Mesenchymal stem cell (in vitro differentiated cells and primary cell): ENCODE data around the gene C1QL1.
A peak's percentile ranks its signal among the peaks of the same experiment; 100 is the strongest.

Experiments
- DNase-seq: peaks from one replicate; pipeline ENCODE4 v3.0.0-alpha.2; 2013
- H2AFZ ChIP-seq: one replicate; pipeline ENCODE4 v1.6.1; 2013; ENCODE audit warnings: low read depth, mild to moderate bottlenecking, control low read depth, inconsistent platforms, low read length, moderate library complexity
- H2AK5ac ChIP-seq: 2 replicates; pipeline ENCODE4 v1.6.1; 2013; ENCODE audit warnings: low read length, moderate library complexity, mild to moderate bottlenecking, inconsistent platforms; ENCODE audit not compliant: severe bottlenecking
- H2BK120ac ChIP-seq: one replicate; pipeline ENCODE4 v1.6.1; 2013; ENCODE audit warnings: low read depth, mild to moderate bottlenecking, inconsistent platforms, low read length, moderate library complexity
- H2BK12ac ChIP-seq, 2 experiments: one replicate each; pipeline ENCODE4 v1.6.1; 2013; ENCODE audit warnings: inconsistent platforms in 2 of 2, low read length in 2 of 2, mild to moderate bottlenecking in 2 of 2, moderate library complexity in 2 of 2, control low read depth in 1 of 2
- H2BK15ac ChIP-seq: one replicate; pipeline ENCODE4 v1.6.1; 2013; ENCODE audit warnings: mild to moderate bottlenecking, low read depth, inconsistent platforms; ENCODE audit not compliant: poor library complexity, severe bottlenecking
- H2BK5ac ChIP-seq: 2 replicates; pipeline ENCODE4 v1.6.1; 2013; ENCODE audit warnings: low read depth, mild to moderate bottlenecking, low read length, control low read depth, inconsistent platforms; ENCODE audit not compliant: poor library complexity, severe bottlenecking
- H3K14ac ChIP-seq, 2 experiments: one replicate each; pipeline ENCODE4 v1.6.1; 2013; ENCODE audit warnings: inconsistent platforms in 2 of 2, low read length in 2 of 2, control low read depth in 1 of 2, mild to moderate bottlenecking in 1 of 2, moderate library complexity in 1 of 2
- H3K18ac ChIP-seq, 2 experiments: one replicate each; pipeline ENCODE4 v1.6.1; 2013; ENCODE audit warnings: inconsistent platforms in 2 of 2, low read length in 2 of 2, control low read depth in 1 of 2, low read depth in 1 of 2, mild to moderate bottlenecking in 1 of 2
- H3K23ac ChIP-seq, 2 experiments: one replicate each; pipeline ENCODE4 v1.6.1; 2013; ENCODE audit warnings: inconsistent platforms in 2 of 2, low read length in 2 of 2, mild to moderate bottlenecking in 2 of 2, moderate library complexity in 2 of 2, control low read depth in 1 of 2
- H3K27ac ChIP-seq: 2 replicates; pipeline ENCODE4 v1.5.1; 2013; ENCODE audit warnings: mild to moderate bottlenecking, moderate library complexity, low read length, control low read depth, inconsistent platforms; ENCODE audit not compliant: poor library complexity, severe bottlenecking
- H3K27me3 ChIP-seq, 2 experiments: 2 replicates each; pipeline versions ENCODE4 v1.6.1 to v1.7.0; 2013; ENCODE audit warnings: low read length in 2 of 2, mild to moderate bottlenecking in 2 of 2, moderate library complexity in 2 of 2, control low read depth in 1 of 2, inconsistent platforms in 1 of 2; ENCODE audit not compliant: control insufficient read depth in 1 of 2, insufficient read depth in 1 of 2
- H3K36me3 ChIP-seq, 2 experiments: 2 replicates each; pipeline versions ENCODE4 v1.6.1 to v1.7.0; 2013; ENCODE audit warnings: low read length in 2 of 2, control low read depth in 1 of 2, inconsistent platforms in 1 of 2, low read depth in 1 of 2, mild to moderate bottlenecking in 1 of 2; ENCODE audit not compliant: insufficient read depth in 2 of 2, control insufficient read depth in 1 of 2
- H3K4ac ChIP-seq, 2 experiments: one replicate each; pipeline ENCODE4 v1.6.1; 2013; ENCODE audit warnings: inconsistent platforms in 2 of 2, low read length in 2 of 2, mild to moderate bottlenecking in 2 of 2, moderate library complexity in 2 of 2, control low read depth in 1 of 2, low read depth in 1 of 2
- H3K4me1 ChIP-seq: 2 replicates; pipeline ENCODE4 v1.6.1; 2013; ENCODE audit warnings: low read depth, low read length, control low read depth; ENCODE audit not compliant: control insufficient read depth, insufficient read depth
- H3K4me2 ChIP-seq: 2 replicates; pipeline ENCODE4 v1.6.1; 2013; ENCODE audit warnings: low read length, mild to moderate bottlenecking, inconsistent platforms; ENCODE audit not compliant: poor library complexity, severe bottlenecking
- H3K4me3 ChIP-seq, 2 experiments: 2 replicates each; pipeline versions ENCODE4 v1.5.1 to v1.7.0; 2013; ENCODE audit warnings: low read length in 2 of 2, mild to moderate bottlenecking in 2 of 2, control low read depth in 1 of 2, low read depth in 1 of 2; ENCODE audit not compliant: insufficient read depth in 1 of 2
- H3K79me1 ChIP-seq: replicated peaks from 2 replicates; pipeline ENCODE4 v1.6.1; 2013; ENCODE audit warnings: mild to moderate bottlenecking, control low read depth, low read length, inconsistent platforms; ENCODE audit not compliant: poor library complexity, severe bottlenecking
- H3K9ac ChIP-seq: 2 replicates; pipeline ENCODE4 v1.7.0; 2013; ENCODE audit warnings: mild to moderate bottlenecking, low read length, moderate library complexity
- H3K9me3 ChIP-seq: 2 replicates; pipeline ENCODE4 v1.7.0; 2013; ENCODE audit warnings: mild to moderate bottlenecking, low read length; ENCODE audit not compliant: control insufficient read depth
- H4K8ac ChIP-seq: one replicate; pipeline ENCODE4 v1.6.1; 2013; ENCODE audit warnings: inconsistent platforms, mild to moderate bottlenecking, low read length, moderate library complexity
- H4K91ac ChIP-seq: one replicate; pipeline ENCODE4 v1.6.1; 2013; ENCODE audit warnings: mild to moderate bottlenecking, low read length, inconsistent platforms
- WGBS: methylation state at CpG from one replicate; pipeline ENCODE4 v1.1.7; 2013; ENCODE audit warnings: mixed read lengths; 5-methylcytosine and 5-hydroxymethylcytosine counted together

Gene C1QL1

GRCh38 chr17:45001310-45001709 is 33.2 kb upstream of the C1QL1 start:
- Histone ChIP-seq H3K4ac (no peak overlapping the region), H3K27me3 (peaks cover 34 to 55% of the 10 kb centered on the region in 2 experiments), H2AFZ (no peak overlapping the region), H2BK12ac (peak overlapping the region in 1 of 2 experiments; percentile 11), H3K4me3 (no peak overlapping the region), H3K18ac (no peak overlapping the region), H3K4me1 (peaks cover 4% of the 10 kb centered on the region), H3K36me3 (no peaks in the 10 kb centered on the region), H4K91ac (no peak overlapping the region), H3K27ac (no peak overlapping the region), H3K79me1 (no peaks in the 10 kb centered on the region), H2BK15ac (no peak overlapping the region), H3K23ac (no peak overlapping the region), H3K4me2 (no peak overlapping the region), H2AK5ac (no peak overlapping the region), H3K9me3 (peaks cover 10% of the 10 kb centered on the region), H4K8ac (no peak overlapping the region), H2BK5ac (no peak overlapping the region), H2BK120ac (no peak overlapping the region), H3K9ac (no peak overlapping the region), H3K14ac (no peak overlapping the region)
- no peak for DNase-seq
- 80% methylated on average over 3 of the region's 3 CpGs for WGBS

- H3K36me3 ChIP-seq: no peaks in the 10 kb centered on the region
- H3K4me3 ChIP-seq: no peak overlapping the region
- H2BK5ac ChIP-seq: no peak overlapping the region
- H3K4ac ChIP-seq: no peak overlapping the region
- H3K18ac ChIP-seq: no peak overlapping the region
- peaks cover 33 to 60% of the 10 kb centered on the region in 2 experiments for H3K27me3 ChIP-seq
- H2BK12ac ChIP-seq: no peak overlapping the region
- no peak overlapping the region for H2AFZ ChIP-seq
- H2BK120ac ChIP-seq: no peak overlapping the region
- no peak overlapping the region for H4K91ac ChIP-seq
- H2BK15ac ChIP-seq: no peak overlapping the region
- DNase-seq: no peak
- no CpG with 5 or more reads among the region's 3 CpGs for WGBS
- H3K9ac ChIP-seq: no peak overlapping the region
- no peak overlapping the region for H2AK5ac ChIP-seq
- H3K23ac ChIP-seq: no peak overlapping the region
- H3K14ac ChIP-seq: no peak overlapping the region
- H3K79me1 ChIP-seq: no peaks in the 10 kb centered on the region
- peaks cover 4% of the 10 kb centered on the region for H3K4me1 ChIP-seq
- H3K4me2 ChIP-seq: no peak overlapping the region
- no peak overlapping the region for H3K27ac ChIP-seq
- no peak overlapping the region for H4K8ac ChIP-seq
- H3K9me3 ChIP-seq: peaks cover 10% of the 10 kb centered on the region
Measured at GRCh38 chr17:44999433-44999832, 31.3 kb upstream of the C1QL1 start.

DNA sequence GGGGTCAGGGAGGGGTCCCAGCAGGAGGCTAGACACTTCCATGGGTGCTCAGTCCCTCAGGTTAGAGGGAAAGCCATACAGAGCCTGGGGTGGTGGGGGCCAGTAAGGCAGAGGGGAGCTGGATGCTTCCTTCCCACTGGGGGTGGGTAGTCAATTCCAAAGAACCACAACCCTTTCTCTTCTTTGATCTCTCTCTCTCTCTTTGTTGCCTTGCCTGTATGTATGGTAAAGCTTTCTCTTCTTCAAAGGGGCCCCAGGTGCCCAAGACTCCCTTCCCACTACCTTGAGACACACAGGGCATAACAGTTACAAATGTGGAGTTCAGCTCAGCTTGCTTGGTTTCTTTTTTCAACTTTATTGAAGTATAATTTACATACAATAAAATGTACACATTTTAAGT is 30.5 kb upstream of the C1QL1 start:
- Histone ChIP-seq H2BK5ac (no peak overlapping the region), H3K18ac (no peak overlapping the region), H3K79me1 (no peaks in the 10 kb centered on the region), H3K4me3 (no peak overlapping the region), H3K23ac (no peak overlapping the region), H2BK15ac (no peak overlapping the region), H2AK5ac (no peak overlapping the region), H3K9ac (no peak overlapping the region), H3K14ac (no peak overlapping the region), H3K4me1 (no peaks in the 10 kb centered on the region), H3K27me3 (peaks cover 28 to 60% of the 10 kb centered on the region in 2 experiments), H3K4ac (no peak overlapping the region), H3K27ac (no peak overlapping the region), H3K4me2 (no peak overlapping the region), H2AFZ (no peak overlapping the region), H4K8ac (no peak overlapping the region), H4K91ac (no peak overlapping the region), H3K9me3 (peaks cover 10% of the 10 kb centered on the region), H3K36me3 (no peaks in the 10 kb centered on the region), H2BK120ac (no peak overlapping the region), H2BK12ac (no peak overlapping the region)
- no peak for DNase-seq

- Histone ChIP-seq H3K9ac (no peak overlapping the region), H3K14ac (no peak overlapping the region), H2BK12ac (peak overlapping the region in 1 of 2 experiments; percentile 8), H3K4me2 (no peak overlapping the region), H4K8ac (no peak overlapping the region), H3K36me3 (no peaks in the 10 kb centered on the region), H3K27ac (no peak overlapping the region), H4K91ac (no peak overlapping the region), H2BK120ac (no peak overlapping the region), H3K4ac (no peak overlapping the region), H3K27me3 (peaks cover 26 to 59% of the 10 kb centered on the region in 2 experiments), H3K4me3 (no peak overlapping the region), H3K9me3 (peaks cover 10% of the 10 kb centered on the region), H3K23ac (no peak overlapping the region), H3K4me1 (no peaks in the 10 kb centered on the region), H2BK5ac (no peak overlapping the region), H2AFZ (no peak overlapping the region), H3K79me1 (no peaks in the 10 kb centered on the region), H2BK15ac (no peak overlapping the region), H2AK5ac (no peak overlapping the region), H3K18ac (peak overlapping the region; percentile 38 to 40)
- no peak for DNase-seq
- WGBS: 67% methylated on average over 7 of the region's 7 CpGs
Measured at GRCh38 chr17:44997733-44998520, 29.8 kb upstream of the C1QL1 start.
